GM19463 (cell line): ENCODE data around the gene ABHD14A.
A peak's percentile ranks its signal among the peaks of the same experiment; 100 is the strongest.

ENCODE experiments used
- ATAC-seq: cut with Tn5 transposase; IDR thresholded peaks from one replicate; pipeline ENCODE4 v1.9.1; 2021; ENCODE audit warnings: mild to moderate bottlenecking, moderate library complexity; ENCODE audit not compliant: unreplicated experiment

ABHD14A gene

GRCh38 chr3:51955893-51956770, 18.7 kb upstream of the ABHD14A start:
- ATAC-seq: no peak

DNA sequence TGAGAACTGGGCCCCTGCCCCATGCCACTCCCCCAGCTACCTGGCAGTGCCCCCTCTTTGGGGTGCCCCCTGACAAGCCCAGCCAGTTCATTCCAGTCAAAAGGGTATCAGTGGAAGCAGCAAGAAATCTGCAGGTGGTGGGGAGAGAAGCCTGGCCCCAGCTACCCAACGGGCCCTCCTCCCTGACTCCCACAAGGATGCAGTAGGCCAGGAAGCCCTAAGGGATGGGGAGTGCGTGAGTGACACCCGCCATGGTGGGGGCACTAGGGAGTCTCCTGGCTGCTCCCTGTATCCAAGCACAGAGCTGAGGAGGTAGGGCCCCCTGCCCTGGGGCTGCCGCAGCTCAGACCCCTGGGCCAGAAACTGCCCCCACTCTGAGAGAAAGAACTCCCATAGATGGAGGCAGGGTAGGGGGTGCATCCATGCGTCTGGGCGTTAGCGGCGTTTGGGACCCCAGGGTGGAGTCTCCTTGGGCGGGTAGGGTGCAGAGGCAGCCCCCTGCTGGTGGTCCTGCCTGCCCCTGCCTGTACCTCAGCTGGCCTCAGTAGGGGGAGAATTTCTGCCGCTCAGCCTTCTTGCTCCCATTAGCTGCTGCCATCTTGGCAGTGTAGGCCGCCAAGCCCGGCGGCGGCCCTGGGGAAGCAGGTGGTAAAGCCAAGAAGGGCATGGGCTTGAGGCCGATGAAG, 17.2 kb upstream of the ABHD14A start:
- ATAC-seq: no peak

DNA sequence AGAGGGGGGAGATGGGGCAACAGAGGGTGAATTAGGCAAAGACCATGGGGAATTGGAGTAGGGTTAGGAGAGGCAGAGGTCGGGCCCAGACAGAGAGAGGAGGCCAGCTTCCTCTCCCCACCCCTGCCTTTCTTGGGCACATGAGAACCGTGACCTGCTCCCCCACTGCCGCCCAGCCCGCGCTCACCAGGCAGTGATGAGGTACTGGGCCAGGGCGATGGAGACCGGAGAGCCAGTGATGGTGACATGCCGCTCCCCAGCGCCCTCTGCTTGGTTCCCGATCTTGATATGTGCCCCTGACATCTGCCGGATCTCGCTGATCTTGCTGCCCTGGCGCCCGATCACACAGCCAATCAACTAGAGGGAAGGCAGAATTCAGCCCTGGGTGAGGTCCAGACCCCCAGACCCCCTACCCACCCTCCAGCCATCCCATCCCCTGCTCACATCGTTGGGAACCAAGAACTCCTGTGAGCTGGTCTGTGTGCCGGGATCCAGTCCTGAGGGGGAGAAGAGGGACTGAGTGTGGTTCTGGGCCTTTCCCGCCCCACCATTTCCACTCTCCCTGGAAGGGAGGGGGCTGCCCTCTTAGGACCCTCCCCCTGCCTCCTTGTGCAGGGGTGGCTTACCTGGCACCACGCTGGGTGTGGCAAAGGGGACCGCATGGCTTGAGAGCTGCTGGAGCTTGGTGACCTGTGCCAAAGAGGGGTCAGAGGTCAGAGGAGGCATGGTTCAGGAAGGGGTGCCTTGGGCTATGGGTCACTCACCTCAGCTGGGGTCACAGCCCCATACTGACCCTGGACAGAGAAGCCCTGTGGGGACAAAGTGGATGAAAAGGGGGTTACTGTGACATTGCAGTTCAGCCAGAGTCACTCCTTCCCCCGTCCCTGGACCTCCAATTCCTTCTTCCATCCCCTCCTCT, 16.0 kb upstream of the ABHD14A start:
- ATAC-seq: no peak

DNA sequence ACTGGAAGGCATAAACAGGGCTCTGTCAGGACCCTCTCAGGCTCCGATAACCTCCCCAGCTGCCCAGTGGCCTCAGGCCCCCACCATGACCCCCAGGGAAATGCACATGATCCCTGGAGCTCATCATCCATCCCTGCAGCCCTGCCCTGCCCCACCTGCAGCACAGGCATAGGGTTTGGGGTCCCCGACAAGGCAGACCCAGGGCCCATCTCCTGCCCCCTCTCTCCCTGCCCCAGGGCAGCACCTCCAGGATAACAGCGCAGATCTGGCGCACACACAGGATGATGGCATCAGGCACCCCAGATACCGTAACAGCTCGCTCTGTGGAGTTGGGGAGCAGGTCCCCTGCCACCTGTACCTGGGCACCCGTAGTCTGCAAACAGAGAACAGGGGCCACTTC, 15.2 kb upstream of the ABHD14A start:
- no peak for ATAC-seq

DNA sequence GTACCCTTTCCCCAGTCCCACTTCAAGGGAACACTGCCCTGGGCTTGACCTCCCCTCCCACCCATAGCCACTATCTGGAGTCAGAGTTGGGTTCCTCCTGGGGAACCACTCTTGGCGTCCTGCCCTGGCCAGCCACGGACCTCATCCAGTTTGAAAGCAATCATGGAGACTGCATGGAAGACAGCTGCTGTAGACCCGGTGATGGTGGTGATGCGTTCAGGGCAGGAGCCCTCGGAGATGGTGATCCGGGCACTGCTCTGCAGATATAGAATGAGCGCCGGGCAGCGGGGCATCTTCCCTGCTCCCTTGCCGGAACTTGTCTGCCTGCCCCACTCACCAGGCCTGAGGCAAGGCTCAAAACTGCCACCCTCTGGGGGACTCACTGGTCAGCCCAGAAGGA, 14.5 kb upstream of the ABHD14A start:
- ATAC-seq: no peak

DNA sequence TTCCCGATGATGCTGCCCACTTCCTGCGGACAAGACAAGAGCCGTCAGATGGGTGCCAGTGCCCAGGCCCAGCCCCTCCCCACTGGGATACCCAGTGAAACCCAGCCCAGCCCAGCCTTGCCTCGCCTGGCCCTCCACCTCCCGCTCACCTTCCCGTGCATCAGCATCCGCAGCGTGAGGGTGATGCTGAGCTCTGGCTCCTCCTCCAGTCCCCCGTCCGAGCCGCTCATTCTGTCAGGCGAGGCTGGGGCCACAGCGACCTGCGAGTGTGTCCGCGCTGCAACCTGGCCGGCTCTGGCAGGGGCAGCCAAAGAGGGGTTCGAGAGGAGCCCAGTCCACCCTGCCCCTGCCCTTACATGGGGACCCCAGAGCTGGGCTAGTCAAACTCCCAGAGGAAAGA, 13.9 kb upstream of the ABHD14A start:
- ATAC-seq: no peak

DNA sequence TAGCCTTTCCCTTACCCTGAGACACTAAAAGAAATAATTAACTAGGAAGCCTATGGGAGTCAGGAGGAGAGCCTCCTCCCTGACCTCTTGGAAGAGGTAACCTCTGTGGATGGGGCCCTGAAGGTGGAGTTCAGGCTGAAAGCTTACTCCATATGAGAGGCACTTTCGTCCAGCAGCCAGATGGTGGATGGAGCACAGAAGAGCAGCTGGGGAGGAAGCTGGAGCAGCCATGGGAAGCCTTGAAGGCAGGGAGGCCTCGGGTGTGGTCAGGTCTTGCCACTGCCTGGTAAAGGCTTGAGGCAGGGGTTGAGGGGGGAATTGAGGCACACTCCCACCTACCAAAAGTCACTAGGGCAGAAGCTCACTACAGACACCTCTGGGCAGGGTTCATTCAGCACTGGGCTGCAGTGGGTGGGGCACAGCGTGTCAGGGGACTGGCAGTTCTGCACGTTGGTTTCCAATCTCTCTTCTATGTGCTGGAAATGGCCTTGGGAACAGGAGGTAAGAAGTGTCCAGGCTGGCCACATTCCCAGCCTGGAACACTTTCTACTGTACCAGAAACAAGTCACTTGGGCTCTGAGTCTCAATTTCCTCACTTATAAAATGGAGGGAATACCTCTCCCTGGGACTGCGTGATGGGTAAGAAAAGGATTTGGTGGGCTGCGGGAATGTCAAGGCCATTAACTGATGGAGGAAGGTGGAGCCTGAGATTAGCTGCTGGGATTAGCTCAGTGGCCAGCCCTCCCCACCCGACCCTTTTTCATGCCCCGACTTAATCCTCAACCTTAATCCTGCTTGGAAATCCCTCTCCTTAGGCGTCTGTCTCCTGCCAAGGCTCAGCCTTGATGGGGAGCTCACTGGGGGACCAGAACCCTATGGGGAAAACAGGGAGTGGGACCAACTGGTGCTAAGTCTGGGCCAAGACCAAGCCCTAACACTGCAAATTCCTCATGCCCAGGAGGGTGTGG, 13.0 kb upstream of the ABHD14A start:
- no peak for ATAC-seq

- no peak for ATAC-seq
These were observed 11.9 kb upstream of the ABHD14A start for GRCh38 chr3:51962854-51963530.

GRCh38 chr3:51963951-51964451, 10.9 kb upstream of the ABHD14A start:
- ATAC-seq: no peak

GRCh38 chr3:51964521-51964920, 10.3 kb upstream of the ABHD14A start:
- no peak for ATAC-seq

DNA sequence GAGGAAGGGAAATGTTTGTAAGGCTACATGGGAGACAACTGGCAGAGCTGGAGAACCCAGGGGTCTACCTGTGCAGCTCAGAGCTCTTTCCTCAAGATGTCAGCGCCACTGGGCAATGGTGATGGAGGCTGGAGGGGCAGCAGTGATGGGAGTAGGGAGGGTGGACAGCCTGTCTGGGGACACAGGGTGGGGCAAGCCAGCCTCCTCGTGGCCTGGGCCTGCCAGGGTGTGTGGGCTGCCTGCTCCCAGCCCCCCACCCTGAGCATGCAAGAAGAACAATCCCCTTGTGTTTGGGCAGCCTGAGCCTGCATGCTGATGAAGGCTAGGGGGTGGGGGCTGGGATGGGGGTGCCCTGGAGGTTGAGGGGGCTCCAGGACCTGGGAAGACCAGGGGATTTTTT, 8.8 kb upstream of the ABHD14A start:
- ATAC-seq: no peak

- no peak for ATAC-seq
These were observed 8.4 kb upstream of the ABHD14A start for GRCh38 chr3:51966486-51966885.

DNA sequence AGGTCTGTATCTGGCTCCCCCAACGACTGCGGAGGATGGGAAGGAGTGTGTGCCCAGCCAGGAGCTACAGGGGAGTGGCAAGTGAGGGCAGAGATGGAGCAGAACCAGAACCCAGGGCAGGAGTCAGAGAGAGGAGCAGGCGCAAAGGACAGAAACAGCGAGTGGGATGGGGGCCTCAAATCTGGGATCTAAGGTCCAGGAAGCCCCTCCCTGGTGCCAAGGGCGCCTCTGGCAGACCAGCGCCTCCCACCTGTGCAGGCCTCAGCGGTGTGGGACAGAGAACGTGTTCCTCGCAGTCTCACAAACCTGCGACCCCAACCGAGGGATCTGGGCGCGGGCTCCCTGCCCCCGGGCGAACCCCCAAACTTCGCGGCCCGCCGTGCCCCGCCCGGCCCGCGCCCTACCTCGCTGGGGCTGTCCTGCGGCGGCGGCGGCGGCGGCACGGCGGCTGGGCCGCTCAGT, 7.9 kb upstream of the ABHD14A start:
- ATAC-seq: peak; percentile 57

DNA sequence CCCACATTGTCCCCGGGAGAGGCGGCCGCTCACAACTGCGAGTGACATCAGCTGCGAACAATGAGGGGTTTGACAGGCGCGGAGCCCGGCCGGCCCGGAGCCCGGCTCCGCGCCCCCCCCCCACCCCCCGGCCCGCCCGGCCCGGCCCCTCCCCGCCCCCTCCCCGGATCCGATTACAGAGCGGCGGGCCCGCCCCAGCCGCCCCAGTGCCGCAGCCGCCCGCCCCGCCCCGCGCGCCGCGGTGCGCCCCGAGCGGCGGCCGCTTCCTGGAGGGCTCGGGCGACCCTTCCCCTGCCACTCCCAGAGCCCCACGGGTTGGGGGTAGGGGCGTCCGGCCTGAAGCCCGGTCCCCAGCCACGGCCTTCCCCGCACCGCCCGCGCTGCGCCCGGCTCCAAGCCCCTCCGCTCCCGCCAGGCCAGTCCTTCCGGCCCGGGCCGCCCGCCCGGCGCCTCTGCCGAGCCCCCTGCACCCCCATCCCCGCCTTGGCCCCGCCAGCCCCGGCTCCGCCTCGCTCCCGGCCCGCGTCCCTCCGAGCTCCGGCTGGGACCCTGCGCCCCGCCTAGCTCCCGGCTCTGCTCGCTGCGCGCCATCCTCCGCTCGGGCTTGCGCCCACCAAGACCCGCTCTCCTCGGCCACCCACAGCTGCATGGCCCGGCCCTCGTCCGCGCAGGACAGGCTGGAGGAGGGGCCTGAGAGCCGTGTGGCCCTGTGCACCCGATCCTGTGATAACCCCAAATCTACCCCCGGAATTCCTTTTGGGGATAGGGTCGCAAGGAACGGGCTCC, 7.3 kb upstream of the ABHD14A start, which contains the start of gene PCBP4:
TSS of gene PCBP4 (minus strand) at position 71 of the 786 bp plus-strand sequence. CDS start 6,214 bp downstream, outside the sequence.
- ATAC-seq: peak; percentile 56

DNA sequence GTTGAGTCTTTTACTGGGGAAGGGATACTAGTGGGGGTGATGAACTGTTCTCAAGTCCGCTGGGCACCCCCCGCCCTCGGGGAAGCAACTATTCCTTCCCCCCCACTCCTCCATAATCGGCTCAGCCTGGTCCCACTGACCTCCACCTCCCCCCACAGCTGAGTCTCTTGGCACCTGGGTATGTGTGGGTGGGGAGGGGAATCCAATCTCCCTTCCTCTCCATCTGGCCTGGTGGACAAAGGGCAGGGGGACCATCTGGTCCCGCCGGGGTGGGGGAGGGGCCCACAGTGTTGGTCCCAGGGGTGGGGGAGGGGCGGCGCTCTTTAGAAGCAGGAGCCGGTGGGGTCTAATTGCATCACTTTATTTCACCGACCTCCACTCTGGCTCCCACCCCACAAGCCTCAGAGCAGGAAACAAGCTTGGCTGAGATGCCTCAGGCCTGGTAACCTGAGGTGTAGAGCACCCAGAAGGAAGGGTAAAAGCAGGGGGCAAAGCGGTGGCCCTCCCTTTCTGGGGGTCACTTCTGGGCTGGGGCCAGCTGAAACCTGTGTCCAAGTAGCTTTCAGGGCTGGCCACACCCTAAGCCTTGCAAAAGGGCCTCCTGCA, 6.6 kb upstream of the ABHD14A start:
- no peak for ATAC-seq

GRCh38 chr3:51968883-51969678, 5.8 kb upstream of the ABHD14A start:
- no peak for ATAC-seq

DNA sequence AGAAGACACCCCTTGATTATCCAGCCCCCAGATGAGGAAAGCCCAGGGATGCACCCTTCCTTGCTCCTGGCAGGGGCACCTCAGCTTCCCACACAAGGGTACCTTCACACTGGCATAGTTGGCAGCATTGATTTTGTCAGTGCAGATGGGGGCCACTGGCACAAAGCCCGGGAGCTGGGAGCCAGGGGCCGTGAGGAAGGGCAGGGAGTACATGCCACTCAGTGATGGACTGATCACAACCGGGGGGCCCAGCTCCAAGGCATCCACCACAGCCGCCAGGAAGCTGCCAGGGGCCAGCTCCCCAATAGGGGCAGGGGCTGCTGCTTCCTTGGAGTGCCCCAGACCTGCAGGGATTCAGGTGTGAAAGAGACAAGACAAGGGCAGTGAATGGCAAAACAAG, 5.0 kb upstream of the ABHD14A start:
- ATAC-seq: no peak
